OCI-LY7 (cell line): ENCODE results near the gene KLHL28.

ENCODE experiments used
- EZH2phosphoT487 ChIP-seq: fragments of 200-600 bp; sonication (generic); IDR thresholded peaks from 2 replicates; pipeline ENCODE4 v1.6.1; 2018; ENCODE audit warnings: low read depth, borderline replicate concordance, mild to moderate bottlenecking, mixed run types, antibody characterized with exemption, low read length, moderate library complexity, mixed read lengths
- TF ChIP-seq, protein P1 (sequence below): fragments of 200-600 bp; sonication (generic); conservative IDR thresholded peaks from 2 replicates; pipeline ENCODE4 v1.5.1; 2014; ENCODE audit warnings: mild to moderate bottlenecking, antibody characterized with exemption, low read length, moderate library complexity, mixed read lengths

DNA sequence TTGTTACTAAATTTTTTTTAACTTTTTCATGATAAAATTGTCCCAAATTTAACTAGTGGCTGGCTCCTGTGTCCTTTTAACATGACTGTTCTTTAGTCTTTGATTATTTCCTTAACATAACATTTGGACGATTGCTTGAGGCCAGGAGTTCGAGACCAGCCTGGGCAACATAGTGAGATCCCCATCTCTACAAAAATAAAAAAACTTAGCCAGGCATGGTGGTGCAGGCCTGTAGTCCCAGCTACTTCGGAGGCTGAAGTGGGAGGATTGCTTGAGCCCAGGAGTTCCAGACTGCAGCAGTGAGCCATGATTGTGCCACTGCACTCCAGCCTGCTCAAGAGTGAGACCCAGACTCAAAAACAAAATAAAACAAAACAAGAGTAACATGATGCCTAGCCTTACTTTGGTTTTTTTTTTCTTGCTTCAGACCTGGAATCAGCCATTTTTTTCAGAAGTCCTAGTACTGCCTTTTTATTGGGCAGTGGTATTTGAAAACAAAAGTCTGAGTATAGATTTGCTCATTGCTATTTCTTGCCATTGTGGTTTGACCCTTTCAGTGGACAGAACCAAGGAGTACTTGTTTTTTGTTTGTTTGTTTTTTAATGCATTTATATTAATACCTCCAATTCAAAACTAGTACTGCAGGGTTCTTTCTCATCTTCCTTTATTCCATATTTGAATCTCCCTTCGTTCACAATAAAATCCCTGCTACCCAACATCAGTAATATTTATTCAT, 5.0 kb upstream of the KLHL28 start:
- TF ChIP-seq, protein P1, sequence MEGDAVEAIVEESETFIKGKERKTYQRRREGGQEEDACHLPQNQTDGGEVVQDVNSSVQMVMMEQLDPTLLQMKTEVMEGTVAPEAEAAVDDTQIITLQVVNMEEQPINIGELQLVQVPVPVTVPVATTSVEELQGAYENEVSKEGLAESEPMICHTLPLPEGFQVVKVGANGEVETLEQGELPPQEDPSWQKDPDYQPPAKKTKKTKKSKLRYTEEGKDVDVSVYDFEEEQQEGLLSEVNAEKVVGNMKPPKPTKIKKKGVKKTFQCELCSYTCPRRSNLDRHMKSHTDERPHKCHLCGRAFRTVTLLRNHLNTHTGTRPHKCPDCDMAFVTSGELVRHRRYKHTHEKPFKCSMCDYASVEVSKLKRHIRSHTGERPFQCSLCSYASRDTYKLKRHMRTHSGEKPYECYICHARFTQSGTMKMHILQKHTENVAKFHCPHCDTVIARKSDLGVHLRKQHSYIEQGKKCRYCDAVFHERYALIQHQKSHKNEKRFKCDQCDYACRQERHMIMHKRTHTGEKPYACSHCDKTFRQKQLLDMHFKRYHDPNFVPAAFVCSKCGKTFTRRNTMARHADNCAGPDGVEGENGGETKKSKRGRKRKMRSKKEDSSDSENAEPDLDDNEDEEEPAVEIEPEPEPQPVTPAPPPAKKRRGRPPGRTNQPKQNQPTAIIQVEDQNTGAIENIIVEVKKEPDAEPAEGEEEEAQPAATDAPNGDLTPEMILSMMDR = no peak
- no peak for TF ChIP-seq EZH2phosphoT487
